Right cardiac atrium (tissue), 5 donors: ENCODE results near the gene ACACA. TPM values are rescaled to one million over a fixed set of nuclear protein-coding genes. Genes with fewer than 3 reads are reported as not detected.

Source experiments
- ATAC-seq, 2 donors: fragments of 200-7000 bp; cut with Tn5 transposase; one replicate each; pipeline versions ENCODE4 v1.8.0 to v1.9.1; 2020; ENCODE audit warnings: moderate library complexity in 2 of 2, mild to moderate bottlenecking in 1 of 2
- DNase-seq, 3 donors: peaks; one replicate each; pipeline ENCODE4 v3.0.0-alpha.2; 2020
- H3K27ac ChIP-seq: one replicate; pipeline ENCODE4 v1.5.1; 2013; ENCODE audit warnings: mild to moderate bottlenecking, low read length, control low read depth, moderate library complexity
- H3K27me3 ChIP-seq: one replicate; pipeline ENCODE4 v1.6.1; 2013; ENCODE audit not compliant: control insufficient read depth, insufficient read depth
- H3K4me1 ChIP-seq: one replicate; pipeline ENCODE4 v1.6.1; 2013; ENCODE audit warnings: low read length; ENCODE audit not compliant: control insufficient read depth, insufficient read depth
- H3K4me3 ChIP-seq: one replicate; pipeline ENCODE4 v1.5.1; 2013; ENCODE audit warnings: low read length, control low read depth
- H3K9me3 ChIP-seq: one replicate; pipeline ENCODE4 v1.6.1; 2013; ENCODE audit warnings: low read length; ENCODE audit not compliant: control insufficient read depth
- WGBS: extraction: QIAGEN DNeasy Blood & Tissue Kit; methylation state at CpG from one replicate; pipeline ENCODE4 v1.1.7; 2013; 5-methylcytosine and 5-hydroxymethylcytosine counted together
- intact Hi-C, 4 donors: fragments of 100-400 bp; cut with DNase I; formaldehyde crosslinking; loops; one replicate each; pipeline versions ENCODE4 v1.11.0 to v1.14.0; 2022 to 2023
- polyA plus RNA-seq: library from polyadenylated mRNA; stranded (reverse); fragments of 200-250 nt; gene quantifications from one replicate; pipeline ENCODE4 v1.2.3, GENCODE V29; 2013
- total RNA-seq, 4 donors: library from RNA; stranded (reverse); fragmentation: NEBNext Ultra II Directional; extraction: Animal tissue kit (Norgen Biotek cat#: 25700); gene quantifications; one replicate each; pipeline ENCODE4 v1.2.1, GENCODE V29; 2021
- donor health status: healthy with polysubstance abuse.
- donor health status: DM: no; HTN: yes; CAD: no.
- donor health status: DM: no; HTN: no; CAD: no.
- donor health status: DM: no; HTN: yes; CAD: no; lungs with severe emphysema.
- donor health status: DM: yes; HTN: yes; CAD: no.

Gene ACACA
- total and polyA plus RNA-seq, 5 donors: 8.9 to 24.8 (median 20.5) TPM

- Histone ChIP-seq H3K27me3 (no peaks in the 10 kb centered on the region), H3K4me3 (no peak overlapping the region), H3K27ac (no peak overlapping the region), H3K4me1 (no peaks in the 10 kb centered on the region), H3K9me3 (no peaks in the 10 kb centered on the region)
- intact Hi-C loops: no loop called here
- no peak for ATAC-seq
- WGBS: 58% methylated on average over 7 of the region's 7 CpGs
- no peak for DNase-seq
Measured at GRCh38 chr17:37123941-37124820, 282.5 kb downstream of the ACACA start.

- H3K9me3 ChIP-seq: no peaks in the 10 kb centered on the region
- no peak overlapping the region for H3K27ac ChIP-seq
- intact Hi-C loops: no loop called here
- WGBS: 45% methylated on average over 1 of the region's 1 CpG
- no peak for ATAC-seq
- H3K4me3 ChIP-seq: no peak overlapping the region
- DNase-seq: no peak
- H3K4me1 ChIP-seq: no peaks in the 10 kb centered on the region
- no peaks in the 10 kb centered on the region for H3K27me3 ChIP-seq
Measured at GRCh38 chr17:37123386-37123785, 283.2 kb downstream of the ACACA start.

GRCh38 chr17:37121616-37122015, 285.0 kb downstream of the ACACA start:
- Histone ChIP-seq H3K4me1 (no peaks in the 10 kb centered on the region), H3K27me3 (no peaks in the 10 kb centered on the region), H3K27ac (no peak overlapping the region), H3K9me3 (no peaks in the 10 kb centered on the region), H3K4me3 (no peak overlapping the region)
- ATAC-seq (no peak), DNase-seq (no peak)
- intact Hi-C loops: no loop called here
- 94% methylated on average over 2 of the region's 2 CpGs for WGBS

- 44% methylated on average over 3 of the region's 3 CpGs for WGBS
- no peaks in the 10 kb centered on the region for H3K4me1 ChIP-seq
- DNase-seq: no peak
- no peak overlapping the region for H3K4me3 ChIP-seq
- H3K9me3 ChIP-seq: no peaks in the 10 kb centered on the region
- H3K27ac ChIP-seq: no peak overlapping the region
- intact Hi-C loops: no loop called here
- H3K27me3 ChIP-seq: no peaks in the 10 kb centered on the region
- no peak for ATAC-seq
Measured at GRCh38 chr17:37118366-37119137, 288.1 kb downstream of the ACACA start.

- H3K9me3 ChIP-seq: no peaks in the 10 kb centered on the region
Measured at GRCh38 chr17:37117373-37118142, 289.1 kb downstream of the ACACA start.

DNA sequence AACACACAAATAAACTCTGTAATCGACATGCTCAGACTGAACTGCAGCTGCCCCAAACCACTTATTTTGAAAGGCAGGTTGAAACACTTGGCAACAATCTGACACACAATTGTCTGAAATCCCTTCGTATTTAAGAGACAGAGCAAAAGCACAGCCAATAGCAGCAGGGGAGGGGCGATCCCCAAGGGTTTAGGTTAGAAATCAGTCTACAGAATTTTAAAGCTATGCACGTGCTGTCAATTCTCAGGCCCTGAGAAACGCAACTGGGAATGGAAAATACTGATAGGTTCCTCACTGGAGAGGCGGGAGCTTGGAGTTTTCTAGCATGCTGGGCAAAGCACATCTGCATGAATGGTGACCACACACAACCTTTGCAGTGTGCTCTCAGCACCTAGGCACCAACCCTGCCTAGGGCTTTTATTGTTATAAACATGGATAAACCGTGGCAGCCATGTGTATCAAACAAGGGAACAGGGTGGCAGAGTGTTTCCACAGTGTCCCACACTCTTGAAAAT, 289.9 kb downstream of the ACACA start:
- no peak for ATAC-seq
- H3K4me3 ChIP-seq: no peak overlapping the region
- intact Hi-C loops: no loop called here
- H3K27ac ChIP-seq: no peak overlapping the region
- no peaks in the 10 kb centered on the region for H3K4me1 ChIP-seq
- no peaks in the 10 kb centered on the region for H3K27me3 ChIP-seq
- WGBS: 77% methylated on average over 7 of the region's 7 CpGs
- DNase-seq: no peak
- H3K9me3 ChIP-seq: no peaks in the 10 kb centered on the region

More at GRCh38 chr17:37117373-37118142, 289.1 kb downstream of the ACACA start:
- intact Hi-C loops: no loop called here
- DNase-seq (no peak), ATAC-seq (no peak)
- Histone ChIP-seq H3K4me1 (no peaks in the 10 kb centered on the region), H3K4me3 (no peak overlapping the region), H3K27ac (no peak overlapping the region), H3K27me3 (no peaks in the 10 kb centered on the region)
- 89% methylated on average over 7 of the region's 7 CpGs for WGBS

DNA sequence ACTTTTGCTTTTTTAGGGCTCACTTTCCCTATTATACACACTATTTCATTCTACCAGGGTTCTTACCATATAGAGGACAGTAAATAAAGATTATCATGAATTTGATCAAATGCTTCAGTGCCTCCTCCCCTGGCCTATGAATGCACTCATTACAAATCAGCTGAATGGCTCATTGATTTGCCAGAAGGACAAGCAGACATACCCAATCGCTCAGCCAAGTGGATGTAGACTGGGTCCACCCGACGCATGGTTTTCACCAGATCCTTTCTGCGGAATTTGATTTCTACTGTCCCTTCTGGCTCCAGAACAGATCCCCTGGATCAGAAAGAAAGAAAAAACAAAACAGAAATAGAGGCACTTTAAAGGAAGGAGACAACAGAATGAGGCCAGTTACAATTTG, 295.3 kb downstream of the ACACA start:
- Histone ChIP-seq H3K4me3 (no peak overlapping the region), H3K4me1 (no peaks in the 10 kb centered on the region), H3K27me3 (no peaks in the 10 kb centered on the region), H3K9me3 (no peaks in the 10 kb centered on the region), H3K27ac (no peak overlapping the region)
- DNase-seq: no peak
- WGBS: 94% methylated on average over 4 of the region's 4 CpGs
- no peak for ATAC-seq
- intact Hi-C loops: no loop called here

- intact Hi-C loops: no loop called here
- H3K27me3 ChIP-seq: no peaks in the 10 kb centered on the region
- H3K27ac ChIP-seq: no peak overlapping the region
- DNase-seq (no peak), ATAC-seq (no peak)
- no peaks in the 10 kb centered on the region for H3K9me3 ChIP-seq
- H3K4me1 ChIP-seq: no peaks in the 10 kb centered on the region
- 94% methylated on average over 4 of the region's 4 CpGs for WGBS
- no peak overlapping the region for H3K4me3 ChIP-seq
Measured at GRCh38 chr17:37110746-37111145, 295.9 kb downstream of the ACACA start.

- intact Hi-C loops: no loop called here
- H3K9me3 ChIP-seq: no peaks in the 10 kb centered on the region
- H3K27ac ChIP-seq: no peak overlapping the region
Measured at GRCh38 chr17:37109731-37110710, 296.6 kb downstream of the ACACA start.

GRCh38 chr17:37109106-37109505, 297.5 kb downstream of the ACACA start:
- 94% methylated on average over 5 of the region's 5 CpGs for WGBS
- intact Hi-C loops: no loop called here
- no peaks in the 10 kb centered on the region for H3K27me3 ChIP-seq
- no peaks in the 10 kb centered on the region for H3K9me3 ChIP-seq
- H3K4me1 ChIP-seq: no peaks in the 10 kb centered on the region
- no peak overlapping the region for H3K4me3 ChIP-seq
- no peak overlapping the region for H3K27ac ChIP-seq
- no peak for DNase-seq
- no peak for ATAC-seq

More at GRCh38 chr17:37109731-37110710, 296.6 kb downstream of the ACACA start:
- Histone ChIP-seq H3K4me1 (no peaks in the 10 kb centered on the region), H3K4me3 (no peak overlapping the region), H3K27me3 (no peaks in the 10 kb centered on the region)
- 90% methylated on average over 9 of the region's 9 CpGs for WGBS
- ATAC-seq (no peak), DNase-seq (no peak)
